ENCODE data around the gene NTSR1. TPM values are rescaled to one million over a fixed set of nuclear protein-coding genes. Genes with fewer than 3 reads are reported as not detected.

The NTSR1 gene
- polyA plus RNA-seq, 3 donors: 0.35 to 2.5 (median 0.40) TPM

GRCh38 chr20:62772990-62773844 lies 64.6 kb downstream of the NTSR1 start:
- no peak overlapping the region for H3K9ac ChIP-seq (ENCODE audit: insufficient read depth, low read length, poor library complexity, severe bottlenecking)
- WGBS (ENCODE audit: insufficient coverage): 70% methylated on average over 11 of the region's 19 CpGs
- Mint-ChIP-seq H3K27me3 (ENCODE audit: low read depth in 3 of 3) (peaks cover 1 to 7% (median 3%) of the 10 kb centered on the region in 3 donors), H3K9me3 (peaks cover 0 to 5% (median 2%) of the 10 kb centered on the region in 7 donors), H3K4me1 (peaks cover 53% of the 10 kb centered on the region), H3K27ac (peak overlapping the region in 5 of 7 donors; percentile 6 to 72 (median 53)), H3K36me3 (no peaks in the 10 kb centered on the region), H3K4me3 (no peak overlapping the region)
- intact Hi-C loops (cut with micrococcal nuclease): no loop called here
- H3K36me3 ChIP-seq (replicated peaks in 1 of 2; ENCODE audit: control insufficient read depth in 1 of 2, insufficient read depth in 2 of 2, low read length in 2 of 2): no peaks in the 10 kb centered on the region
- H3K9me3 ChIP-seq (replicated peaks in 1 of 2; ENCODE audit: control insufficient read depth in 1 of 2, insufficient read depth in 1 of 2, low read length in 2 of 2): no peaks in the 10 kb centered on the region
- no peak overlapping the region for H3K4me3 ChIP-seq (replicated peaks in 1 of 3; ENCODE audit: low read depth in 2 of 3, low read length in 3 of 3)
- no peaks in the 10 kb centered on the region for H3K27me3 ChIP-seq (ENCODE audit: control insufficient read depth in 2 of 2, insufficient read depth in 2 of 2, low read length in 2 of 2)
- TF ChIP-seq CTCF (IDR thresholded peaks at IDR 0.05): no peak
- peak in 1 of 3 donors; percentile 51 for DNase-seq
- peaks cover 51 to 59% of the 10 kb centered on the region in 2 donors for H3K4me1 ChIP-seq (ENCODE audit: control insufficient read depth in 1 of 2, insufficient read depth in 2 of 2, low read length in 2 of 2)
- H3K79me2 ChIP-seq (ENCODE audit: insufficient read depth, low read length): no peaks in the 10 kb centered on the region
- no peak overlapping the region for H3K4me2 ChIP-seq (replicated peaks; ENCODE audit: extremely low read depth, low read length, poor library complexity, severe bottlenecking)
- H2AFZ ChIP-seq (ENCODE audit: insufficient read depth, low read depth, low read length, poor library complexity, severe bottlenecking): no peak overlapping the region
- no peak overlapping the region for H3K27ac ChIP-seq (ENCODE audit: low read depth in 1 of 2, low read length in 2 of 2)
- no peaks in the 10 kb centered on the region for H4K20me1 ChIP-seq (ENCODE audit: insufficient read depth, low read length)

- Mint-ChIP-seq H3K36me3 (no peaks in the 10 kb centered on the region), H3K27ac (peak overlapping the region in 2 of 7 donors; percentile 35 to 53), H3K4me3 (no peak overlapping the region), H3K27me3 (ENCODE audit: low read depth in 3 of 3) (peaks cover 1 to 7% (median 3%) of the 10 kb centered on the region in 3 donors), H3K4me1 (peaks cover 53% of the 10 kb centered on the region), H3K9me3 (peaks cover 0 to 5% (median 2%) of the 10 kb centered on the region in 7 donors)
- intact Hi-C loops (cut with micrococcal nuclease): no loop called here
- no peak overlapping the region for H2AFZ ChIP-seq (ENCODE audit: insufficient read depth, low read depth, low read length, poor library complexity, severe bottlenecking)
- H3K36me3 ChIP-seq (replicated peaks in 1 of 2; ENCODE audit: control insufficient read depth in 1 of 2, insufficient read depth in 2 of 2, low read length in 2 of 2): no peaks in the 10 kb centered on the region
- peaks cover 51 to 59% of the 10 kb centered on the region in 2 donors for H3K4me1 ChIP-seq (ENCODE audit: control insufficient read depth in 1 of 2, insufficient read depth in 2 of 2, low read length in 2 of 2)
- no peak overlapping the region for H3K27ac ChIP-seq (ENCODE audit: low read depth in 1 of 2, low read length in 2 of 2)
- no peaks in the 10 kb centered on the region for H3K9me3 ChIP-seq (replicated peaks in 1 of 2; ENCODE audit: control insufficient read depth in 1 of 2, insufficient read depth in 1 of 2, low read length in 2 of 2)
- H3K4me3 ChIP-seq (replicated peaks in 1 of 3; ENCODE audit: low read depth in 2 of 3, low read length in 3 of 3): no peak overlapping the region
- no peak overlapping the region for H3K9ac ChIP-seq (ENCODE audit: insufficient read depth, low read length, poor library complexity, severe bottlenecking)
- WGBS (ENCODE audit: insufficient coverage): 93% methylated on average over 24 of the region's 29 CpGs
- H4K20me1 ChIP-seq (ENCODE audit: insufficient read depth, low read length): no peaks in the 10 kb centered on the region
- H3K27me3 ChIP-seq (ENCODE audit: control insufficient read depth in 2 of 2, insufficient read depth in 2 of 2, low read length in 2 of 2): no peaks in the 10 kb centered on the region
- H3K79me2 ChIP-seq (ENCODE audit: insufficient read depth, low read length): no peaks in the 10 kb centered on the region
- no peak for DNase-seq
- TF ChIP-seq CTCF (IDR thresholded peaks at IDR 0.05): no peak
- no peak overlapping the region for H3K4me2 ChIP-seq (replicated peaks; ENCODE audit: extremely low read depth, low read length, poor library complexity, severe bottlenecking)
Measured at GRCh38 chr20:62773845-62774714, 65.4 kb downstream of the NTSR1 start.
